HG03196 (cell line): ENCODE measurements around the gene UBE2G1.

Experiments used
- ATAC-seq: cut with Tn5 transposase; IDR thresholded peaks from one replicate; pipeline ENCODE4 v1.9.1; 2021; ENCODE audit not compliant: unreplicated experiment

The UBE2G1 gene

DNA sequence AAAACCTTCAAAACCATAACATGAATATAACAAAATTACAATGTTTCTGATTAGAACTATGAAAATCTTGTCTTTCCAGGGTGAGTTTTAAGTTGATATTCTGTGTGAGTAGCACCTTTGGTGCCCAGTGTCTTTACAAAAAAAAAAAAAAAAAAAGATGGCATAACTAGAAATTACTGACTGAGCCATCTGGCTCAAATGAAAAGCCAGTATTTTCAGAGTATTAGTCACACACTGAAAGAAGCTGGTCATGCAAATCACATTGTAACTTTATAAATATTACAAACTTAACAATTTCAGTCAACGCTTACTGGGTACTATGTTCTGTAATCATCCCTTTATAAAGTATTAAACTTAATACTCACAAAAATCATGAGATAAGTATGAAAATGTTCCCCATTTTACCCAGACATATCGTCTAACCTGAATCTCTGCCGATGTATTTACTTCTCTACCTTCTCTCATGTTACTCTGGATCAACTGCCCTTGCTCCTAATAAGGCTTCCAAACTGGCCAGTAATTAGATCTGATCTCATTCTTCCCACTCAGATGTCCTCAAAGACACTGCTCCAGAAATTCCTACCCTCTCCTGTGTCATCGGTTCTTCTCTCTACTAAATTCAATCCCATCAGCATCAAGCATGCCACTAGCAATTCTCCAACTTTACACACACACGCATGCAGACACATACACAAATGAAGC is 25.4 kb downstream of the UBE2G1 start:
- ATAC-seq: no peak

DNA sequence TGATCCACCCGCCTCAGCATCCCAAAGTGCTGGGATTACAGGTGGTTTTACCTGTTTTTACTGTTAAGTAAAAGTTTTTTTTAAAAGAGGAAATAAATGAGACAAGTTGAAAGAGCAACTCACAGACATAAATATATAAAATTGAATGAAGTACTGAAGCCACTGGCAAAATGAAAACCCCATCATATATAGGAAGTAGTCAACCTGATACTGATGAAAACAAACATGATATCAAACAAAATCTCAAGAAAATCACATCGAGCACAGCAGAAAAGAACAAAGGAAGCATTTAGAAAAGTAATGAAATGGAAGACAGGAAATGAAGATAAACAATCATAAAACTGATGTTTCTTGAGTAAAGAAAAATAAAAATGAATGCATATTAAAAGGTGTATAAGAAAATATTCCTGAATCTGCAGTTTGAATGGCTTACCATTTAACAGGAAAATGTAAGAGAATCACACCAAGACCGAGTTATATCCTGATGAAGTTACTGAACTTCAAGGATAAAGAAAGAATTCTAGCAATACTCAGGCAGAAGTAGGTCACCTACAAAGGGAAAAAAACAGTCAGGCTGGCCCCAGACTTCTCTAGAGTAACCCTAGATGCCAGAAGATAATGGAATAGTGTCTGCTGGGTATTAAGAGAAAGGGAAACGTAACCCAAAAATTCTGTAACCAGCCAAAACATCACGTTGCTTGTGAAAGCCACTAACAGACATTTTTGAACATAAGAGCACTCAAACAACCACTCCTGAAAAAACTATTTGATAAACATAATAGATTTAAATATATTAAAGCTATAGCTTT is 31.5 kb downstream of the UBE2G1 start:
- ATAC-seq: no peak

DNA sequence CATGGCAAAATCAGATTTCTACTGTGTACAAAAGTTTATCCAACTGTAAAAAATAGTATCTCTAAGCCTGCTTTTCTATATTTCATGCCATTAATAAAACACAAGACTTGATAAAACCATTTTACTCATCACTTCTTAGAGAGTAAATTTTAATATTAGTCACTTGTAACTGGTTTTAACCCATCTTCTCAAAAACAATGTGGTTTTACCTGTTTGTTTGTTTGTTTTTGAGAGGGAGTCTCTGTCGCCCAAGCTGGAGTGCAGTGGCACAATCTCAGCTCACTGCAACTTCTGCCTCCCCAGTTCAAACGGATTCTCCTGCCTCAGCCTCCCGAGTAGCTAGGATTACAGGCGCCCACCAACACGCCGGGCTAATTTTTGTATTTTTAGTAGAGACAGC is 32.1 kb downstream of the UBE2G1 start:
- no peak for ATAC-seq

DNA sequence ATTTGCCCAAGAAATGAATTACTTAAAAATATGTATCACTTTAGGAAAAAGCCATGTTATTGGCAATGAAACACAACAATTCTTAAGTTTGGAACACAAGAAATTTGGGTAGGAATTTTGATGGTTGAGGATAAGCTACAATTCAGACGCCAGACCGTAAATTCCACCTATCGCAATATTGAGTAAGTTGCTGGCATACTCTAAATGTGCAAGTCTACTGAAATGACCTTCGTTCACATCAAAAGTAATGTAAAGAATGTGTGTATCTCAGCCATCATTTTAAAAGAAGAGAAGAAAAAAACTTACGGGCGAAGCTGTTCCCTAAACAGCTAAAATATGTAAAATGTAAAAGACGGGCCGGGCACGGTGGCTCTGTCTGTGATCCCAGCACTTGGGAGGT is 33.4 kb downstream of the UBE2G1 start:
- no peak for ATAC-seq

DNA sequence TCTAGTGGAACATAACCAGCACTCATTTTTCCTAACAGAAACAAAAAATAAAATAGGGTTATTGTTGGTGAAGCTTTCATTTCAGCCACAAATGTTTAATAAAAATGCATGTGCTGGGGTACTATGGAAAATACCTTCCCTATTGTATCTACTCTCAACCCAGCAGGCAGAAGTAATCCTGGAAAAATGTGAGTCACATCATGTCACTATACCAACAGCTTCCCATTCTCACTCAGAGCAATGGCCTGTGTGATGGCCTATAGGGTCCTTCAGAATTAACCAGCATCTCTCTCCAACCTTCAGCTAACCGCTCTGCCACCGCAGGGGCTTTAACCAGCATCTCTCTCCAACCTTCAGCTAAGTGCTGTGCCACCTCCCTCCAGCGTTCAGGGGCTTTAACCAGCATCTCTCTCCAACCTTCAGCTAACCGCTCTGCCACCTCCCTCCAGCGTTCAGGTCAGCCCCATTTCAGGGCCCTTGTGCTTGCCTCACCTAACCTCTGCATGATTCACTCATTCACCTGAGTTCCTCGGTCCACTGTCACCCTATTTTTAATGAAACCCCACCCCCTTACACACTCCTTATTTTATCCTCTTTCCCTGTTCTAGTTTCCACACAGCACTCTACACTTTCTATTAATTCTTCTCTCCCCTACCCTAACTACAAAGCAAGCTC is 34.0 kb downstream of the UBE2G1 start:
- no peak for ATAC-seq

DNA sequence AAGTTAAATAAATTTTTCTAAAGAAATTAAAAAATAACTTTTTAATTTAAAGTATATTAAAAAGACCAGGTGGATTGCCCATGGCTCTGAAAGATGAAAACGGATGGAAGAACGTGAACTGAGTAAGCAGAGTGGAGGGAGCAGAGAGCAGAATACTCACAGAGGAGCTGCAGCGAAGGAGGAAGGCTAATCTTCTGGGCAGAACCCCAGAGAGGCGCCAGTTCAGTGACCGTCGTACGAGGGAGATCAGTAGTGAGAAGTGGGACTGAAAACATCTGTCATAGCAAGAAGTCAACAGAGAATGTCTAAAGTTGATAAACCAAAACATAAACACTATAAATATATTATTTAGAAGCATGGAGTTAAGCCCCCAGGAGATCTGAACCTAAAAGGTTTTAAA is 34.9 kb downstream of the UBE2G1 start:
- ATAC-seq: no peak

DNA sequence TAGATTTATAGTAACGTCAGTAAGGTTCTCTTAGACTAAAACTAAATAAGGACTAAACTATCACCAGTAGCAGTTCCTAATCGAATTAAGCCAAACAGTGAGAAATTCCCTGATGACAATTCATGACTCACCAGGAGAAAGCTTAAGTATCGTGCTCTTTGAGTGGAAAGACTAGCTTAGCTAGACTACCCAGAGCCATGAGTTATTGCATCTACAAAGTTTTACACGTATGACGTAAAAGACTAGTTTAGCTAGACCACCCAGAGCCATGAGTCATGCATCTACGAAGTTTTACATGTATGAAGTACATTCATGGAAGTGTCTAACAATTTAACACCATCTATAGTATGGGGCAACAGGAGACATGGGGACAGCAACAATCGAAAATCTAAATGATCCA is 36.6 kb downstream of the UBE2G1 start:
- ATAC-seq: no peak

DNA sequence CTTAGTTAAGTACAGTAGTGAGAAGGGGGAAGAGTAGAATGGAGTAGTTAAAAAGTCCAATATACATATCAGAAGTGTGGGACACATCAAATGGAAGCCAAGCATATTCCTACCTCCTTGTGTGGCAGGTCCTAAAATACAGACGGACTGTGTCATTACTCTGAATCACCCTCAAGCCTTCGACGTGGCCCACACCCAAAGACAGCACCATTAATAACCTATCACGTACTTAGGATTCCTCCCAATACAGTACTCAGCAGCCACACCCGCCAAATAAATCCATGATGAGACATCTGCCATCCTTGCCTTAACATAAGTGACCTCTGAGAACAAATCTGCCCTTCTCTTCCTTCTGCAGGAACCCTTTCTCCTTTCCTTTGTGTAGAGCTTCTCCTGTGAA is 38.9 kb downstream of the UBE2G1 start:
- ATAC-seq: no peak

DNA sequence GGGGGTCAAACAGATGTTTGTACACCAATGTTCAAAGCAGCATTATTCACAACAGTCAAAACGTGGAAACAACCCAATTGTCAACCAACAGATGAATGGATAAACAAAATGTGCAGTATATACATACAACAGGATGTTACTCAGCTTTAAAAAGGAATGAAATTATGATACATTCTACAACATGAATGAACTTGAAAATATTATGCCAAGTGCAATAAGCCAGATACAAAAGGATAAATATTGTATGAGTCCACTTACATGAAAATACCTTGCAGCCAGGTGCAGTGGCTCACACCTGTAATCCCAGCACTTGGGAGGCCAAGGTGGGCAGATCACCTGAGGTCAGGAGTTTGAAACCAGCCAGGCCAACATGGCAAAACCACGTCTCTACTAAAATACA is 39.9 kb downstream of the UBE2G1 start:
- ATAC-seq: no peak

DNA sequence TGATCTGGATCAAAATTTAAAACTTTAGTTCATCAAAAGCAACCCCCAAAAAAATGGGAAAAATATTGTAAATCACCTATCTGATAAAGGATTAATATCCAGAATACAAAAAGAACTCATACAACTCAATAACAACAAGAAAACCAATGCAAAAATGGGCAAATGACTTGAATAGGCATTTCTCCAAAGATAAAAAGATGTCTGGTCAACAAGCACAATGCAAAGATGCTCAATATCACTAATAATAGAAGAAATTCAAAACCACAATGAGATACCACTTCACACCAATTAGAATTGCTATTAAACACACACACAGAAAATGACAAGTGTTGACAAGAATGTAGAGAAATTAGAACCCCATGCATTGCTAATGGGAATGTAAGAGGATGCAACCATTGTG is 40.4 kb downstream of the UBE2G1 start:
- ATAC-seq: no peak

DNA sequence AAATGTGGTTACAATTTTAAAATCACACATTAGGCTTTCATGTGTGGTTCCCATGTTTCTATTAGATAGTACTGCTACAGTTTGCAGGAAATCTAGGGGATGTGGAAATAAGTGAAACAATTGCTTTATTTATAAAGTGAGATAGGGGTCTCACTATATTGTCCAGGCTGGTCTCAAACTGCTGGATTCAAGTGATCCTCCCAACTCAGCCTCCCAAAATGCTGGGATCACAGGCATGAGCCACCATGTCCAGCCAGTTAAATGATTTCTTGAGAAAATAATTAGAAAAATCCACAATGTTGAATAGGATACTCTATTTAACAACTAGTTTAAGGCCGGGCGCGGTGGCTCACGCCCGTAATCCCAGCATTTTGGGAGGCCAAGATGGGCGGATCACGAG is 42.0 kb downstream of the UBE2G1 start:
- no peak for ATAC-seq

DNA sequence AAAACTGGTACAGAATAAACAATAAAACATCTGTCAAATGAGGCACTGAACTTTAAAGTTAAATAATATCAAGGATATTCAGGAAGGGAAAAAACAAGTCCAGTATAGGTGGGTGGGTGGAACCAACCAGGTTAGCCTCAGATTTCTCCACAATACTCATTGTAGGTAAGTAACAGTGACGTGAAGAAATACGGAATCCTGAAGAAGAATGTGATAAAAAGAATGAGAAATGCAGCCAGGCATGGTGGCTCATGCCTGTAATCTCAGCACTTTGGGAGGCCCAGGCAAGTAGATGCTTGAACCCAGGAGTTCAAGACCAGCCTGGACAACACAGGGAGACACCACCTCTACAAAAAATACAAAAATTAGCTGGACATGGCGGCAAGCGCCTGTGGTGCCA is 47.3 kb downstream of the UBE2G1 start:
- ATAC-seq: no peak

DNA sequence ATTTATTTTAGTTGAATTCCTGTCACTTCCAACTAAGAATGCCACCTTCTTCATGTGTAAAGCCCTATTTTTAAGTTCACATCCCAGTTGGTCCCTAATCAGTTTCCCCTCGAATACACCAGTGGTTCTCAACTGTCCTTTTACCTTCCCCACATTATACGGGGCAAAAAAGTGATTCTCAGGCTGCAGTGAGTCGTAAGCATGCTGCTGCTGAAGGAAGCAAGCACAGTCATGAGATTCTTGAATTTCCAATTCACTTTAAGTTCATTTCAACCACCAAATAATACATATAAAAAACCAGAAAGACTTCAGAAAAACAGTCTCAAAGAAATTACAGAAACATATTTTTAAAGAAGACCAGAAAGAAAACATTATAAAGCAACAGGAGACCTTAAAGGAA is 47.9 kb downstream of the UBE2G1 start:
- no peak for ATAC-seq

DNA sequence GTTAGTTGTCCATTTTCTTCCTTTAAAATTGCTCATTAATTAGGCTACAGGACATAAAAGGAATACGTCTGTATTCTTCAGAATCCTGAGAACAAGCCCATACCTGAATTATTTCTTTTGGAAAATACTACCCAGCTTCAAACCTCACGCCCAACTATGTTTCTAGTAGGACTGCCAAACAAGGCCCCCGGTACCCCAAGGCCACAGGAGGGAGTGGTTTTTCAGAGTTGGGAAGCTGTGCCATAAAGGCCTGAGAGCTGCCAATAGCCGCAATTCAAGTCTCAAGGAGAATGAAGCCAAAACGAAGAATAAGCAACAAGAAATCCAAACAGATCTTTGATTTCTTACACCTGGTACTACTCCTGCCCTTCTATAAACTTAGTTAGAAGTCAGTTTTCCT is 48.3 kb downstream of the UBE2G1 start:
- no peak for ATAC-seq

DNA sequence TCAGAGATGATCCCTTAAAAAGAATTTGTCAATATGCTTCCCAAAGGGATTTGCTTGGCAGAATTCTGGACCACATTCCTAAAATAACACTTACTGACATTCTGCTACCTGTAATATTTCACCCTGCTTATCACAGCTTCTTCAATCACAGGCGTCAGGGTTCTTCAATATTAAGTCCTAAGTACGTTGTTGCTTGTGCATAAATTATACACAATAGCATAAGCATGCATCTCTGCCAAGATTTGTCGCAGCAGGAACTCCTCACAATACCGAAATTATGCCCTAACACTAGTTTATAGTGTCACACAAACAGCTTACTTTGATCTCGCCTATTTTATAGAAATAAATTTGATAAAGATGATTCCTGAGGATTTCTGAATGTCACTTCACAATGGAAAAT is 48.9 kb downstream of the UBE2G1 start:
- no peak for ATAC-seq

DNA sequence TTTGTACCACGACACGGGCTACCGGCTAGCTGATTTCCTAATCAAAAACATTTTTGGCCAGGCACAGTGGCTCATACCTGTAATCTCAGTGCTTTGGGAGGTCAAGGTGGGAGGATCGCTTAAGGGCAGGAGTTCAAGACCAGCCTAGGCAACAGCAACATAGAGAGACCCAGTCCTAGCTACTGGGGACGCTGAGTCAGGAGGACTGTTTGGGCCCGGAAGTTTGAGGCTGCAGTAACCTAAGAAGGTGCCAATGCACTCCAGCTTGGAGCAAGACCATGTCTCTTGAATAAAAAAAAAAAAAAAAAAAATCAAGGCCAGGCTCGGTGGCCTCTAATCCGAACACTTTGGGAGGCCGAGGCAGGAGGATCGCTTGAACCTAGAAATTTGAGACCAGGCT is 49.8 kb downstream of the UBE2G1 start:
- no peak for ATAC-seq

DNA sequence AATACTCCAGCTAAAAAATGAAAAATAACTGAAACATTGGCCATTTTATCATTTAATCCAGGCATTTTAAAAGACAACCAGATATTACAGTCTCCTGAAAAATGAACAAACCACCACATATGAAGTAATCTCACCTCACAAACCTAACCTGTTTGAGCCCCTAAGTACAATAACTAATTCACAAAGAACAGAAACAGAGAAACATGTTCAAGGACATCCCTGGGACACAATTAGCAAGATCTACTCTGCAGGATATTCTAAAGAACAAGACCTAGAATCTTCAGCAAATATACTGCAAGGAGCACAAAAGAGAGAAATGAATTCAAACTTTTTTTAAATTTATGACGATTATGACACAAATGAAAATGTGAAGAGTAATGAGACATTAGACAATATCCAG is 51.9 kb downstream of the UBE2G1 start:
- no peak for ATAC-seq

DNA sequence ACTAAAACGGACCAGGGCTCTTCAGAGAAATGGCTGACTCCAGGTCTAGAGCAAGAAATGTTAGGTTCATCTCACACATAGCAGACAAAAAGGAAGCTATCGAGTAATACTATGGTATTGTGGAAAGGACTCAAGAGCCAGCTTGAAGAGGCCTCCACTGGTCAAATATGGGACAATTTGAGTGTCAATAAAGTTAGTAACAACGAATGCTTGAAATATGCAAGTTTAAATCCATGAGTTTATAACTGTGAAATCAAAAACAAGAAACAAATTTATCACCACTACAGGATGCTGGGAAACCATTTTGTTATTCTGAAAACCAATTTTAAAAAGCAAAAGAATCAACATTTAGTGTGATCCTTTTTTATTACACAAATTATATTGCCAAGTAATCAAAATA is 52.3 kb downstream of the UBE2G1 start:
- ATAC-seq: no peak

DNA sequence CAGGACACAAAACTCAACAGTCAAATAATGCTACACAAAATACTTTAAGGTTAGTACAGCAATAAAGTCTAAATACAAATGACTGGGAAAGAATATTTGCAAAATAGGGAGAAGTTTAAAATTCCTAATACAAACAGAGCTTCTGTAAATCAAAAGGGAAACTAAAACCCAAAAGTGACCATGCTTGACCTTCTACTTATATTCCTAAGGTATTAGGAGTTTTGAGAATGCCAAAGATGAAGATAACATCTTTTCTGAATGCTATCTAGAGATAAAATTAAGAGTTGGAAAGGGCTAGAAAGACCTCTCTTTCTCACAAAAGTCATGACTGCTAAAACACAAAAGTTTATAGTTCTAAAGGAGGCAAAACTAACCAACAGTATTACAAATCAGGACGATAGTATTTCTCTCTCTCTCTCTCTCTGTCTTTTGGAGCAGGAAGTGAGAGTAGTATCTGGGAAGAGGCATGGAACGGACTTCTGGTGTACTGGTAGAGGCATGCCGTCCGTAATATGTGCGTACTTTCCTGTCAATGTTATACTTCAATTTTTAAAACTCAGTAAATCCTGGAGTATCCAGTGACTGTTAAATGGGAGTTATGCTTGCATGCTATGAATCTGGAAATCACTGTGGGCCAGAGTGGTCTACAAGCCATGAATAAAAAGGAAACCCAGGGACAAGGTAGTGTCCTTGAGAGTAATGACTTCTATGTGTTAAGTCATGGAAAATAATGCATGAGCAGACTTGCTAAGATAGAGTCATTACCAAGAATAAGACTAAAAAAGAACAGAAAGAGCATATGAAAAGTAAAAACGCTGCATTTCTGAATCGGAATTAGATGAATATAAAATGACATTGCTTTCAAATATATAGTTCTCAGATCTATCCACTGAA is 53.0 kb downstream of the UBE2G1 start:
- no peak for ATAC-seq

DNA sequence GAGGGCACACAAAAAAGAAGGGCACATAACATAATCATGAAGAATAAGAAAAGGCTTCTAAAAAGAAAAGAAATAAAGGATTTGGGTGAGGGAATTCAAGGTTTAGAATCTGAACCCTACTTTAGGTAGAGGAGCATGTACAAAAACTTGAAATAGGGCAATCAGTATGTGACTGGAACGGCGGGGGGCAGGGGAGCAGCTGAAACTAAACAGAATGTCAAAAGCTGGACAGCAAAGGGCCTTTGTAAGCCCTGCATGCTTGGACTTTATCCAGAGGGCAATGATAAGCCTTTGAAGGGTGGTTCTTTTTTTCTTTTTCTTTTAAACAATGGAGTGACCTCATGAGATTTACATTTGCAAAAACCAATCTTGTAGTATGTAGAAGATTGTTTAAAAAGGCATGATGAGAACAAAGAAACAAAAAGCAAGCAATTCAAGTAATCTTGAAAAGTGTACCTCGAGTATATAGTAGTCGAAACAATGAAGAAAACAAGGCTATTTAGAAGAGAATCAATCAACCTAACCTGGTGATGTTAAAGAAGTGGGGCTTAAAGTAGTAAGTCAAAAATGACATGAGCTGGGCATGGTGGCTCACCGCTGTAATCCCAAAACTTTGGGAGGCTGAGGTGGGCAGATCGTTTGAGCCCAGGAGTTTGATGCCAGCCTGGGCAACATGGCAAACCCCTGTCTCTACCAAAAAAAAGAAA is 56.0 kb downstream of the UBE2G1 start:
- ATAC-seq: no peak

DNA sequence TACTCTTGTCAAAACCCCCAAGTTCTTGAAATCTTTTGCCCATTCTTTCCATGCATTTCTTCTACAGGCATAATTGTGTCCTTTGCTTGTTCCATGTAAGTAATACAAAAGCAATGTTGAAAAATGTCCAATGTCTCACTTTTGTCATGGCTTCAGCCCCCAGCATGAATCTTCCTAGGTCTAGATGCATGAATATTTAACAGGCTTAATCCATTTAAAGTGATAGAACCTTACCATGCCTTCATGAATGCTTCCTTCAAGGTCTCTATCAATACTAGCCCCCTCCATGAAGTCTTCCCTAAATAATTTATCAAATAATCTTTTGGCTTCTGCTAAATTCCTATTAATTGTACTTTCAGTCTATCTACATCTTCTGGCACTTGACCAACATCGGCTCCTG is 56.6 kb downstream of the UBE2G1 start:
- no peak for ATAC-seq
